ENCODE results near the gene RNF207. TPM values are rescaled to one million over a fixed set of nuclear protein-coding genes. Genes with fewer than 3 reads are reported as not detected.

Gene RNF207
- total RNA-seq, 3 donors from 2014 or later (not counting 1 experiment from before 2014, with no cell fraction given) = 2.1 to 5.5 (median 2.3) TPM

- Mint-ChIP-seq H3K4me3 (no peak overlapping the region), H3K9me3 (no peaks in the 10 kb centered on the region), H3K27me3 (ENCODE audit: low read depth in 2 of 2) (peaks cover 11 to 20% of the 10 kb centered on the region in 2 donors), H3K36me3 (no peaks in the 10 kb centered on the region), H3K27ac (no peak overlapping the region), H3K4me1 (peaks cover 0 to 8% of the 10 kb centered on the region in 2 donors)
- intact Hi-C loops (cut with micrococcal nuclease) = loop anchor here (5.0 kb wide), 1 partner anchor 47 kb away; no protein-coding TSS in a partner anchor
- no peak for TF ChIP-seq CTCF (IDR thresholded peaks at IDR 0.05)
- WGBS (ENCODE audit: insufficient coverage) = 18% methylated on average over 69 of the region's 71 CpGs
- no peaks in the 10 kb centered on the region for H3K9me3 ChIP-seq (ENCODE audit: control insufficient read depth, insufficient read depth, low read length)
- ATAC-seq (no peak), DNase-seq (no peak)
- H3K36me3 ChIP-seq (ENCODE audit: control insufficient read depth, insufficient read depth, low read length) = no peaks in the 10 kb centered on the region
- H3K4me3 ChIP-seq (ENCODE audit: low read length) = no peak overlapping the region
- peaks cover 25% of the 10 kb centered on the region for H3K27me3 ChIP-seq (ENCODE audit: control insufficient read depth, insufficient read depth, low read length)
- H3K27ac ChIP-seq (ENCODE audit: low read length) = no peak overlapping the region
- H3K4me1 ChIP-seq (ENCODE audit: control insufficient read depth, insufficient read depth, low read length) = peaks cover 31% of the 10 kb centered on the region
Observed at GRCh38 chr1:6249739-6250689, 44.1 kb downstream of the RNF207 start.

- Mint-ChIP-seq H3K4me1 (peaks cover 0 to 8% of the 10 kb centered on the region in 2 donors), H3K27ac (no peak overlapping the region), H3K4me3 (no peak overlapping the region), H3K36me3 (no peaks in the 10 kb centered on the region), H3K27me3 (ENCODE audit: low read depth in 2 of 2) (peaks cover 11 to 20% of the 10 kb centered on the region in 2 donors), H3K9me3 (no peaks in the 10 kb centered on the region)
- intact Hi-C loops (cut with micrococcal nuclease) = no loop called here
- H3K4me3 ChIP-seq (ENCODE audit: low read length) = no peak overlapping the region
- peaks cover 18% of the 10 kb centered on the region for H3K27me3 ChIP-seq (ENCODE audit: control insufficient read depth, insufficient read depth, low read length)
- 88% methylated on average over 19 of the region's 19 CpGs for WGBS (ENCODE audit: insufficient coverage)
- H3K27ac ChIP-seq (ENCODE audit: low read length) = no peak overlapping the region
- ATAC-seq = no peak
- H3K36me3 ChIP-seq (ENCODE audit: control insufficient read depth, insufficient read depth, low read length) = no peaks in the 10 kb centered on the region
- no peaks in the 10 kb centered on the region for H3K9me3 ChIP-seq (ENCODE audit: control insufficient read depth, insufficient read depth, low read length)
- DNase-seq = no peak
- no peak for TF ChIP-seq CTCF (IDR thresholded peaks at IDR 0.05)
- H3K4me1 ChIP-seq (ENCODE audit: control insufficient read depth, insufficient read depth, low read length) = peaks cover 21% of the 10 kb centered on the region
Observed at GRCh38 chr1:6251233-6251632, 45.3 kb downstream of the RNF207 start.

- H3K27ac Mint-ChIP-seq = no peak overlapping the region
- H3K4me1 ChIP-seq (ENCODE audit: control insufficient read depth, insufficient read depth, low read length) = peaks cover 15% of the 10 kb centered on the region
- H3K36me3 Mint-ChIP-seq = no peaks in the 10 kb centered on the region
- no peak for TF ChIP-seq CTCF (IDR thresholded peaks at IDR 0.05)
- H3K27me3 ChIP-seq (ENCODE audit: control insufficient read depth, insufficient read depth, low read length) = peaks cover 13% of the 10 kb centered on the region
- no peak for ATAC-seq
- H3K4me3 Mint-ChIP-seq = no peak overlapping the region
- intact Hi-C loops (cut with micrococcal nuclease) = no loop called here
- H3K27ac ChIP-seq (ENCODE audit: low read length) = no peak overlapping the region
- no peak for DNase-seq
- H3K27me3 Mint-ChIP-seq (ENCODE audit: low read depth in 2 of 2) = peaks cover 6 to 15% of the 10 kb centered on the region in 2 donors
- H3K4me3 ChIP-seq (ENCODE audit: low read length) = no peak overlapping the region
- WGBS (ENCODE audit: insufficient coverage) = 70% methylated on average over 15 of the region's 15 CpGs
- H3K4me1 Mint-ChIP-seq = peaks cover 0 to 3% of the 10 kb centered on the region in 2 donors
- H3K9me3 Mint-ChIP-seq = no peaks in the 10 kb centered on the region
- H3K36me3 ChIP-seq (ENCODE audit: control insufficient read depth, insufficient read depth, low read length) = no peaks in the 10 kb centered on the region
- H3K9me3 ChIP-seq (ENCODE audit: control insufficient read depth, insufficient read depth, low read length) = no peaks in the 10 kb centered on the region
Observed at GRCh38 chr1:6251681-6252373, 45.9 kb downstream of the RNF207 start.

All from natural killer cell (primary cell).